Measurements from ENCODE around the gene TRPM8.

Gene TRPM8

GRCh38 chr2:233974530-233975071, 57.4 kb downstream of the TRPM8 start:
- no peak for DNase-seq (ENCODE audit: low read depth in 2 of 2)

- DNase-seq (ENCODE audit: low read depth in 2 of 2), result no peak
These were observed 58.9 kb downstream of the TRPM8 start for GRCh38 chr2:233976087-233976486.

- no peak for DNase-seq (ENCODE audit: low read depth in 2 of 2)
These were observed 59.6 kb downstream of the TRPM8 start for GRCh38 chr2:233976690-233977294.

GRCh38 chr2:233977296-233977837, 60.2 kb downstream of the TRPM8 start:
- DNase-seq (ENCODE audit: low read depth in 2 of 2), result no peak

- no peak for DNase-seq (ENCODE audit: low read depth in 2 of 2)
These were observed 62.6 kb downstream of the TRPM8 start for GRCh38 chr2:233979748-233980147.

GRCh38 chr2:233980955-233981561, 63.9 kb downstream of the TRPM8 start:
- no peak for DNase-seq (ENCODE audit: low read depth in 2 of 2)

GRCh38 chr2:233981574-233982420, 64.6 kb downstream of the TRPM8 start:
- no peak for DNase-seq (ENCODE audit: low read depth in 2 of 2)

- DNase-seq (ENCODE audit: low read depth in 2 of 2), result no peak
These were observed 65.4 kb downstream of the TRPM8 start for GRCh38 chr2:233982421-233983121.

- DNase-seq (ENCODE audit: low read depth in 2 of 2), result no peak
These were observed 66.3 kb downstream of the TRPM8 start for GRCh38 chr2:233983445-233983844.

- no peak for DNase-seq (ENCODE audit: low read depth in 2 of 2)
These were observed 71.4 kb downstream of the TRPM8 start for GRCh38 chr2:233988581-233988980.

GRCh38 chr2:233989221-233989858, 72.2 kb downstream of the TRPM8 start:
- no peak for DNase-seq (ENCODE audit: low read depth in 2 of 2)

GRCh38 chr2:233990261-233990798, 73.2 kb downstream of the TRPM8 start:
- DNase-seq (ENCODE audit: low read depth in 2 of 2), result peak; percentile 23 to 24

GRCh38 chr2:233991196-233991595, 74.0 kb downstream of the TRPM8 start:
- no peak for DNase-seq (ENCODE audit: low read depth in 2 of 2)

GRCh38 chr2:233992513-233993217, 75.5 kb downstream of the TRPM8 start:
- no peak for DNase-seq (ENCODE audit: low read depth in 2 of 2)

- no peak for DNase-seq (ENCODE audit: low read depth in 2 of 2)
These were observed 76.3 kb downstream of the TRPM8 start for GRCh38 chr2:233993461-233993860.

- DNase-seq (ENCODE audit: low read depth in 2 of 2), result no peak
These were observed 77.0 kb downstream of the TRPM8 start for GRCh38 chr2:233994151-233994550.

GRCh38 chr2:233996000-233996399, 78.8 kb downstream of the TRPM8 start:
- DNase-seq (ENCODE audit: low read depth in 2 of 2), result no peak

- DNase-seq (ENCODE audit: low read depth in 2 of 2), result no peak
These were observed 79.3 kb downstream of the TRPM8 start for GRCh38 chr2:233996461-233996860.

- no peak for DNase-seq (ENCODE audit: low read depth in 2 of 2)
These were observed 80.5 kb downstream of the TRPM8 start for GRCh38 chr2:233997707-233998106.

GRCh38 chr2:233999182-233999581, 82.0 kb downstream of the TRPM8 start:
- DNase-seq (ENCODE audit: low read depth in 2 of 2), result no peak
